GM12865 (cell line): ENCODE data around the gene JMJD1C.

Experiments
- DNase-seq: peaks from one replicate; pipeline ENCODE4 v3.0.0; 2010; ENCODE audit warnings: low read depth
- H3K4me3 ChIP-seq: 2 replicates; pipeline ENCODE4 v1.5.1; 2011; ENCODE audit warnings: mild to moderate bottlenecking, low read depth, low read length, control low read depth
- CTCF ChIP-seq: IDR thresholded peaks from 2 replicates; pipeline ENCODE4 v1.5.1; 2011; ENCODE audit warnings: low read length, control low read depth, low read depth, inconsistent platforms; ENCODE audit not compliant: insufficient read depth; ENCODE audit errors: missing control alignments

Gene JMJD1C

GRCh38 chr10:63455507-63455906 is 10.3 kb downstream of the JMJD1C start:
- no peak for DNase-seq
- H3K4me3 ChIP-seq: no peak overlapping the region
- no peak for TF ChIP-seq CTCF

- H3K4me3 ChIP-seq: no peak overlapping the region
- no peak for DNase-seq
- no peak for TF ChIP-seq CTCF
Measured at GRCh38 chr10:63454631-63455030, 11.1 kb downstream of the JMJD1C start.

DNA sequence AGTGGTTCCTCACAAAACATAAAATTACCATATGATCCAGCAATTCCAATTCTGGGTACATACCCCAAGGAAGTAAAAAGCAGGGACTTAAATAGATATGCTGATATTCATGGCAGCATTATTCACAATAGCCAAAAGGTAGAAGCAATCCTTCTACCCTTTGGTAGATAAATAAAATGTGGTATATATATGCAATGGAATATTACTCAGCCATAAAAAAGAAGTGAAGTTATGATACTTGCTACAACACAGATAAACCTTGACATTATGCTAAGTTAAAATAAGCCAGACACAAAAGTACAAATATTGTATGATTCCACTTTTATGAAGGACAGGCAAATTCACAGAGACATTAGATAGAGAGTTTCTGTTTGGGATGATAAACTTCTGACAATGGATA is 13.3 kb downstream of the JMJD1C start:
- H3K4me3 ChIP-seq: no peak overlapping the region
- no peak for TF ChIP-seq CTCF

GRCh38 chr10:63446716-63447440 is 18.9 kb downstream of the JMJD1C start:
- TF ChIP-seq CTCF: no peak
- no peak overlapping the region for H3K4me3 ChIP-seq
- no peak for DNase-seq

More for the DNA sequence above, 13.3 kb downstream of the JMJD1C start:
- no peak for DNase-seq

DNA sequence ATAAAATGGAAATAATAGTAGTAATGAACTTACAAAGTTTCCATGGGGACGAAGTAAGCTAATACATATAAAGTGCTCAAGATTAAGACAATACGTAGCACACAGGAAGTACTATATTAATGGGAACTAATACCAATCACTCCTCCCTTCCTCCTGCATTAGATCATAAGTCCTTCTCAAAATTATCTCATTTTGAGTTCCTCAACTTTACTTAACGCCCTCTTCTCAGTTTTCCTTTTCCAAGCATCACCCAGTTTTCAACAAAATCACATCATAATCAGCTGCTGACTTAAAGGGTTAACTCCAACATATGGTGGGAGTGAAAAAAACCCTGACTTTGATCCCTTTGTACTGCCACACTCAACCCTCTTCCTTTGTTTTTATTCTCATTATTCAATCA is 24.4 kb downstream of the JMJD1C start:
- no peak overlapping the region for H3K4me3 ChIP-seq
- TF ChIP-seq CTCF: no peak
- no peak for DNase-seq

DNA sequence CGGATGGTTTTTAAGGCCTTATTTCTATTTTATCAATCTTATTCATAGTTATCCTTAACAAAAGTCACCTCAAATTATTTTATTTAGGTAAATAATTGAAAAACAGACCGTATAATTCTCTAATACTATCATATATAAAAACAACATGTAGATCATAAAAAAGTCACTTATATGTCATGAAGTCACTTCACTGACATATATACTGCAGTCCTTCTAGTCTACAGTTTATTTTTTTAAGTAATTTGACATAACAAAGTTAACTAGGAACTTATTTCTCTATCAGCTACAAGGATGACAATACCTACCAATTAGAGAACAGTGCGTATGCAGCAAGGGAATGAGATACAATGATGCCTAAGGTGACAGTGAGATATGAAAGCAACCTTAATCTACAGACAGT is 26.2 kb downstream of the JMJD1C start:
- H3K4me3 ChIP-seq: no peak overlapping the region
- no peak for TF ChIP-seq CTCF
- no peak for DNase-seq
